ENCODE data around the gene DCBLD2.

GRCh38 chr3:98746122-98746521 lies 155.4 kb downstream of the DCBLD2 start:
- no peak for TF ChIP-seq CTCF (conservative IDR thresholded peaks at IDR 0.05 in 1 of 2, IDR thresholded peaks at IDR 0.05 in 1 of 2; ENCODE audit: extremely low read depth in 1 of 2, insufficient read depth in 1 of 2, low read depth in 1 of 2, low read length in 2 of 2)
- no peak for TF ChIP-seq EZH2 (IDR thresholded peaks at IDR 0.05; ENCODE audit: borderline replicate concordance, low read length)
